Prostate gland (tissue), 2 donors: ENCODE measurements around the gene RANBP9.

Experiments
- POLR2A ChIP-seq: fragments of 450-650 bp; IDR thresholded peaks from one replicate; pipeline ENCODE4 v1.6.1; 2016; ENCODE audit warnings: antibody characterized with exemption, mild to moderate bottlenecking
- TF ChIP-seq, protein P1 (sequence below), 4 experiments: fragments of 200-600 bp in 2 of 4; fragments of 450-650 bp in 2 of 4; sonication (generic) in 2 of 4; IDR thresholded peaks; 1 replicate in 3 of 4; 2 replicates in 1 of 4; pipeline ENCODE4 v1.5.1; 2016 to 2019; ENCODE audit warnings: antibody characterized with exemption in 4 of 4, mild to moderate bottlenecking in 2 of 4, moderate library complexity in 2 of 4

DNA sequence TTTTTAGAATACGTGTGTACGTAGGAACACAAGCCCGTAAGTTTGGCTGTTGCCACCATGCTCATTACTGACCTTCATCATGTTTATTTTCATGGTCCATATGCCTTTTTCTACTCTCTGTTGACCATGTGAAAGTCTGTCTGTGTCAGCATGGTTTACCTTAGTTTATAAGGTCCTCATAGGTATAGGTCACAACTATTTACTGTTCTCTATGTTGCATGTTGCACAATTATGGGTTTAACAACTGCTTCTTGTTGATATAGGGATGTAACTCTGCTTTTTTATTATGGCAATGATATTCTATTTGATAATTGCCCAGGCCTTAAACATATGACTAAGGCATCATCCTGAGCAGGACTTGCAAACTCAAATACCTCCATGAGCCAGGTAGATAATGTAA is 13.4 kb upstream of the RANBP9 start:
- TF ChIP-seq, protein P1, sequence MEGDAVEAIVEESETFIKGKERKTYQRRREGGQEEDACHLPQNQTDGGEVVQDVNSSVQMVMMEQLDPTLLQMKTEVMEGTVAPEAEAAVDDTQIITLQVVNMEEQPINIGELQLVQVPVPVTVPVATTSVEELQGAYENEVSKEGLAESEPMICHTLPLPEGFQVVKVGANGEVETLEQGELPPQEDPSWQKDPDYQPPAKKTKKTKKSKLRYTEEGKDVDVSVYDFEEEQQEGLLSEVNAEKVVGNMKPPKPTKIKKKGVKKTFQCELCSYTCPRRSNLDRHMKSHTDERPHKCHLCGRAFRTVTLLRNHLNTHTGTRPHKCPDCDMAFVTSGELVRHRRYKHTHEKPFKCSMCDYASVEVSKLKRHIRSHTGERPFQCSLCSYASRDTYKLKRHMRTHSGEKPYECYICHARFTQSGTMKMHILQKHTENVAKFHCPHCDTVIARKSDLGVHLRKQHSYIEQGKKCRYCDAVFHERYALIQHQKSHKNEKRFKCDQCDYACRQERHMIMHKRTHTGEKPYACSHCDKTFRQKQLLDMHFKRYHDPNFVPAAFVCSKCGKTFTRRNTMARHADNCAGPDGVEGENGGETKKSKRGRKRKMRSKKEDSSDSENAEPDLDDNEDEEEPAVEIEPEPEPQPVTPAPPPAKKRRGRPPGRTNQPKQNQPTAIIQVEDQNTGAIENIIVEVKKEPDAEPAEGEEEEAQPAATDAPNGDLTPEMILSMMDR (IDR thresholded peaks at IDR 0.05), result no peak
- no peak for TF ChIP-seq POLR2A
